ENCODE results near the gene NAALADL2.
"Not testable (repeated sequence)": the region's sequence is repeated elsewhere in the genome, so short reads cannot be mapped to it uniquely, and the experiment has no call there.

Gene NAALADL2

GRCh38 chr3:175818811-175819464, 959.8 kb downstream of the NAALADL2 start:
- no peak for DNase-seq

- DNase-seq, result not testable (repeated sequence)
Measured at GRCh38 chr3:175822766-175823491, 963.8 kb downstream of the NAALADL2 start.

- not testable (repeated sequence) for DNase-seq
Measured at GRCh38 chr3:175825016-175825580, 966.0 kb downstream of the NAALADL2 start.

- DNase-seq, result no peak
Measured at GRCh38 chr3:175826759-175827158, 967.6 kb downstream of the NAALADL2 start.

- DNase-seq, result not testable (repeated sequence)
Measured at GRCh38 chr3:175829809-175830208, 970.7 kb downstream of the NAALADL2 start.

GRCh38 chr3:175835763-175836162, 976.6 kb downstream of the NAALADL2 start:
- DNase-seq, result not testable (repeated sequence)

- no peak for DNase-seq
Measured at GRCh38 chr3:175836617-175837016, 977.5 kb downstream of the NAALADL2 start.

GRCh38 chr3:175837962-175838361, 978.8 kb downstream of the NAALADL2 start:
- DNase-seq, result no peak

- DNase-seq, result no peak
Measured at GRCh38 chr3:175839366-175840005, 980.4 kb downstream of the NAALADL2 start.

- DNase-seq, result no peak
Measured at GRCh38 chr3:175851541-175851940, 992.4 kb downstream of the NAALADL2 start.

- DNase-seq, result no peak
Measured at GRCh38 chr3:175852560-175852959, 993.4 kb downstream of the NAALADL2 start.

GRCh38 chr3:175857666-175858270, 998.6 kb downstream of the NAALADL2 start:
- no peak for DNase-seq
